ENCODE results near the gene TIMP2.

- TF ChIP-seq POLR2A (IDR thresholded peaks at IDR 0.05; ENCODE audit: low read depth, low read length), result no peak
- no peak for TF ChIP-seq POLR2AphosphoS5 (IDR thresholded peaks at IDR 0.05; ENCODE audit: low read depth, low read length)
Observed at GRCh38 chr17:78812855-78813254, 112.3 kb downstream of the TIMP2 start.
